ENCODE data around the gene MLKL. TPM values are rescaled to one million over a fixed set of nuclear protein-coding genes. Genes with fewer than 3 reads are reported as not detected.

The MLKL gene
- polyA plus RNA-seq, 10 donors = 2.3 to 4.4 (median 3.0) TPM

GRCh38 chr16:74650966-74651567 is 49.6 kb downstream of the MLKL start:
- DNase-seq = no peak

DNA sequence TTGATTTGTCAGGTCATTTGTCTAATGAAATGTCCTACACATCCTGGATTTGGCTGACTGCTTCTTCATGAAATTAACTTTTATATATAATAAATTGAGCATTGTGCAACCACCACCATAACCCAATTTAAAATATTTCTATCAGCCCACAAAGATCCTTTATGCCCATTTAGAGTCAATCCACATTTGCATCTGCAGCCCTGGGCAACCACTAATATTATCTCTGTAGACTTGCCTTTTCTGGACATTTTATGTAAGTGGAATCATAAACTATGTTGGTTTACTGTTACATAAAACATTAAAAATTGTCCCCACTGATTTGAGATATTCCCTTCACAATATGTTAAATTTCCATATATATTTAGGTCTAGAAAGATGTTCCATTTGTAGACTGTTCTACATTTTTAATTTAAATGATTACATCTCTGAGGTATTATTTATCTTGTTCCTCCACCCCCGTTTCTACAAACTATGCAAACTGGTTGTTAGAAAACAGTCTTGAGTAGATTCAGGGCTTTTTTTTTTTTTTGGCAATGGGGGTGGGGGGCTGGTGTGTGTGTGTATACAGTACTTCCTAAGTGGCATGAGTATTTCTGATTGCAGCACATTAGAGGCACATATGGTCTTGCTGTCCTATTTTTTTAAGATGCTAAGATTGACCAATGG is 50.7 kb downstream of the MLKL start:
- no peak for DNase-seq

GRCh38 chr16:74641969-74642368 is 58.7 kb downstream of the MLKL start:
- no peak for DNase-seq

- DNase-seq = no peak
These were observed 62.8 kb downstream of the MLKL start for GRCh38 chr16:74637742-74638453.

DNA sequence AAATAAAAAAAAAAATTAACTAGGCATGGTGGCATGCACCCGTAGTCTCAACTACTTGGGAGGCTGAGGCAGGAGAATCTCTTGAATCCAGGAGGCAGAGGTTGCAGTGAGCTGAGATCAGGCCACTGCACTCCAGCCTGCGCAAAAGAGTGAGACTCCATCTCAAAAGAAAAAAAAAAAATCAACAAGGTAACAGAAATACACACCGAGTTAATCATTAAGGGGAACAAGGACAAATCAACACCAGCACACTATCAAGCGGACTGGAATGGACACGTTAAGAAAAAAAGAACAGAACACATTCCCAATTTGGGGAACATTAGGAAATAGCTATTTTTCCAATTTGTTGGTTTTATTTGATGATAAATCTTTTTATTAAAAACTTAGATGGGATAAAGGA is 65.4 kb downstream of the MLKL start:
- DNase-seq = no peak

GRCh38 chr16:74633686-74634085 is 67.0 kb downstream of the MLKL start:
- DNase-seq = no peak

DNA sequence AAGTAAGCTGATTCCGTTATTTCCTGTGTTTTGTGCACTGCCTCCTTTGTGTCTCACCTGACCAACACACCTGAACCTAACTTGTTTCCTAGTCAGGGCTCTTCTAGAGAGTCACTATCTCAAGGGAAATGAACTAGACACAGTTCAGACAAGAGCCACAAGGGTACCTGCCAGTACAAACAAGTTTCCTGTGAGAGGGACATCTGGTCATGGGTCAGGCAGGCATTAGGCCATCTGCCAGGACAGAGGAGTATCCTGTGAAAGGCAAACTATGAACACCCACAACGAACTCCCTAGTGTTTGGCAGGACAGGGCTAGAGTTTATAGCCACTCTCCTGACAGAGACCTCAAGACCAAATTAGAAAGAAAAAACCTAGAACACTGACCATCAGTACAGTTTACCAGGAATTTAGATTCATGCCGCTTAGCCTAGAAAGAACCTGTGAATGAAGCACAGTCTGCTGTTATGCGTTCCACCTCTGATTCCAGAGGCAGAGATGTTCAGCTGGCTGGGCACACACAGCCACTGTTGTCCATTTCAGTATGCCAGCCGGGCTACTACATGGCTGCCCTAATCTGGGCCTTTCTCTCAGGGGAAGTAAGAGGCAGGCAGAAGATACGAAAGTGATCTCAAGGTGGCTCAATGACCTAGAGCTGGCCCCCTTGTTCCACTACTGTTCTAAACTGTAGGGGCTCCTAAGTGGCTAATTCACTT is 73.0 kb downstream of the MLKL start:
- no peak for DNase-seq

GRCh38 chr16:74626741-74627416 is 73.8 kb downstream of the MLKL start:
- DNase-seq = no peak

DNA sequence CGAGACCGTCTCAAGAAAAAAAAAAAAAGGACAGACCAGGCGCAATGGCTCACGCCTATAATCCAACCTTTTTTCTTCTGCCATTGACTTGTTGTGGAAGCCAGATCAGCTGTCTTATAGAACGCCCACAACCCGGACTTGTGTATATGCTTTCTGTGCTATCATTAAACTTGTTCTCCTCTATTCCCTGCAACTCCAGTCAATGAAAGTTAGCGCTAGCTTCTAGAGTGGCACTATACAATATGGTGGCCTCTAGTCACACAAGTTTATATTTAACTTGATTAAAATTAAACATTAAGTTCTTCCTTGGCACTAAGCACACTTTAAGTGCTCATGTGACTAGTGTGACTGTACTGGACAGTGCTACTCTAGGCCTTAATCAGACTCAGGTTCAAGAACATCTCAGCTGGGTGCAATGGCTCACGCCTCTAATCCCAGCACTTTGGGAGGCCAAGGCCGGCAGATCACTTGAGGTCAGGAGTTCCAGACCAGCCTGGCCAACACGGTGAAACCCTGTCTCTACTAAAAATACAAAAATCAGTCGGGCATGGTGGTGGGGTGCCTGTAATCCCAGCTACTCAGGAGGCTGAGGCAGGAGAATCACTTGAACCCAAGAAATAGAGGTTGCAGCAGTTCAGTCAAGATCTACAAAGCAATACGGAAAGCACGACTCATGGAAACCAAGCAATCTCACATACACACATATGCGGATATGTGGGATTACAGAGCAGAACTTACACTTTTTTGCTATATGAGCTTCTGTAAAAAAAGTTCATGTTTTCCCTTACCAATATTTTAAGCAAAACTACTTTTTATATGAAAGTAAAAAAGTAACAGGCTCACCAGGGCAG is 74.9 kb downstream of the MLKL start:
- DNase-seq = no peak

GRCh38 chr16:74623839-74624235 is 76.8 kb downstream of the MLKL start:
- no peak for DNase-seq

- DNase-seq = peak; percentile 29 to 66 (median 48)
These were observed 77.3 kb downstream of the MLKL start for GRCh38 chr16:74623214-74623838.

GRCh38 chr16:74622005-74622404 is 78.7 kb downstream of the MLKL start:
- DNase-seq = no peak

Other genes with a start within 250 kb of the MLKL start
- 100 to 1,000 TPM; 100 to 135 (median 113) TPM for gene GLG1, start 93.7 kb downstream of the MLKL start, polyA plus RNA-seq (ENCODE audit: insufficient read length in 10 of 10)
- 10 to 100 TPM in 9 of 10 donors, 1 to 10 TPM in 1; 9.7 to 16.2 (median 11.1) TPM for gene RFWD3, start 34.0 kb downstream of the MLKL start, polyA plus RNA-seq (ENCODE audit: insufficient read length in 10 of 10)
- under 1 TPM in 6 of 10 donors, not detected in 4; 0.08 to 0.51 (median 0.22) TPM for gene FA2H, start 74.0 kb upstream of the MLKL start, polyA plus RNA-seq (ENCODE audit: insufficient read length in 10 of 10)